Calu3 (cell line): ENCODE measurements around the gene ADAMTS4. TPM values are rescaled to one million over a fixed set of nuclear protein-coding genes. Genes with fewer than 3 reads are reported as not detected.

Experiments
- BruUV-seq: library from RNA; stranded (reverse); fragments of 400-500 nt; replicated peaks from 2 replicates; lab custom pipeline; 2021; lab: Mats Ljungman, UMichigan
- CTCF ChIA-PET: fragments of 300-600 bp; sonication (Branson Sonifier 250); formaldehyde crosslinking; loops from one replicate; lab custom pipeline; 2022; ENCODE audit warnings: antibody characterized with exemption; lab: Charles Lee
- DNase-seq: peaks from one replicate; pipeline ENCODE4 v3.0.0; 2022
- H3K27ac Mint-ChIP-seq: one replicate; pipeline ENCODE4 v1.8.0; 2022; ENCODE audit warnings: mixed read lengths; ENCODE audit not compliant: unreplicated experiment
- H3K27me3 Mint-ChIP-seq: one replicate; pipeline ENCODE4 v1.8.0; 2022; ENCODE audit warnings: mixed read lengths; ENCODE audit not compliant: unreplicated experiment
- H3K36me3 Mint-ChIP-seq: one replicate; pipeline ENCODE4 v1.8.0; 2022; ENCODE audit warnings: mild to moderate bottlenecking, moderate library complexity, mixed read lengths; ENCODE audit not compliant: insufficient read depth, unreplicated experiment
- H3K4me1 Mint-ChIP-seq: one replicate; pipeline ENCODE4 v1.8.0; 2022; ENCODE audit warnings: mild to moderate bottlenecking, low read depth, mixed read lengths; ENCODE audit not compliant: unreplicated experiment
- H3K4me3 Mint-ChIP-seq: one replicate; pipeline ENCODE4 v1.8.0; 2022; ENCODE audit warnings: mild to moderate bottlenecking, low read depth, moderate library complexity, mixed read lengths; ENCODE audit not compliant: unreplicated experiment
- H3K9me3 Mint-ChIP-seq: one replicate; pipeline ENCODE4 v1.8.0; 2022; ENCODE audit warnings: low read depth, mixed read lengths; ENCODE audit not compliant: unreplicated experiment
- CTCF ChIP-seq: fragments of 200-600 bp; IDR thresholded peaks from one replicate; pipeline ENCODE4 v1.8.0; 2022; ENCODE audit warnings: antibody characterized with exemption; ENCODE audit not compliant: unreplicated experiment
- intact Hi-C: fragments of 100-400 bp; cut with micrococcal nuclease; formaldehyde crosslinking; loops from one replicate; pipeline ENCODE4 v1.10.0; 2022; ENCODE audit not compliant: unreplicated experiment
- total RNA-seq: library from RNA; stranded (reverse); gene quantifications from 2 replicates; pipeline ENCODE4 v1.2.3, GENCODE V29; 2022

ADAMTS4 gene
- total RNA-seq, 1 experiment from 2014 or later, result not detected

- no peak for DNase-seq
- H3K36me3 Mint-ChIP-seq, result no peaks in the 10 kb centered on the region
- no peak overlapping the region for H3K4me3 Mint-ChIP-seq
- intact Hi-C loops, result no loop called here
- H3K9me3 Mint-ChIP-seq, result no peaks in the 10 kb centered on the region
- TF ChIP-seq CTCF, result no peak
- no peak overlapping the region for H3K27ac Mint-ChIP-seq
- peaks cover 13% of the 10 kb centered on the region for H3K4me1 Mint-ChIP-seq
- peaks cover 17% of the 10 kb centered on the region for H3K27me3 Mint-ChIP-seq
- no TSS peak for BruUV-seq
- CTCF ChIA-PET, result no interaction called here
Observed at GRCh38 chr1:161189036-161189435, 9.8 kb downstream of the ADAMTS4 start.

- intact Hi-C loops, result no loop called here
- no peak for TF ChIP-seq CTCF
- no peak for DNase-seq
- no peaks in the 10 kb centered on the region for H3K9me3 Mint-ChIP-seq
- H3K4me1 Mint-ChIP-seq, result peaks cover 13% of the 10 kb centered on the region
- no peaks in the 10 kb centered on the region for H3K36me3 Mint-ChIP-seq
- H3K27ac Mint-ChIP-seq, result no peak overlapping the region
- no peak overlapping the region for H3K4me3 Mint-ChIP-seq
- CTCF ChIA-PET, result interaction anchor here (1.0 kb wide), 1 partner anchor 10 kb away, joined by 3 read pairs; the partner anchor contains the start of gene ADAMTS4
- no TSS peak for BruUV-seq
- peaks cover 17% of the 10 kb centered on the region for H3K27me3 Mint-ChIP-seq
Observed at GRCh38 chr1:161188381-161188780, 10.5 kb downstream of the ADAMTS4 start.

GRCh38 chr1:161187311-161187710 lies 11.5 kb downstream of the ADAMTS4 start:
- H3K36me3 Mint-ChIP-seq, result no peaks in the 10 kb centered on the region
- peaks cover 17% of the 10 kb centered on the region for H3K4me1 Mint-ChIP-seq
- intact Hi-C loops, result no loop called here
- H3K27me3 Mint-ChIP-seq, result peaks cover 14% of the 10 kb centered on the region
- H3K4me3 Mint-ChIP-seq, result no peak overlapping the region
- no peaks in the 10 kb centered on the region for H3K9me3 Mint-ChIP-seq
- H3K27ac Mint-ChIP-seq, result no peak overlapping the region
- TF ChIP-seq CTCF, result no peak
- BruUV-seq, result no TSS peak
- DNase-seq, result no peak
- CTCF ChIA-PET, result interaction anchor here (1.4 kb wide), 1 partner anchor 10 kb away, joined by 4 read pairs; the partner anchor contains the start of gene B4GALT3

- Mint-ChIP-seq H3K36me3 (no peaks in the 10 kb centered on the region), H3K4me3 (no peak overlapping the region), H3K27ac (no peak overlapping the region), H3K27me3 (no peaks in the 10 kb centered on the region), H3K4me1 (peaks cover 22% of the 10 kb centered on the region), H3K9me3 (no peaks in the 10 kb centered on the region)
- TF ChIP-seq CTCF, result no peak
- intact Hi-C loops, result no loop called here
- CTCF ChIA-PET, result interaction anchor here (1.4 kb wide), 1 partner anchor 8 kb away, joined by 4 read pairs; the partner anchor contains the start of gene B4GALT3
- BruUV-seq, result no TSS peak
- no peak for DNase-seq
Observed at GRCh38 chr1:161185732-161186311, 13.0 kb downstream of the ADAMTS4 start.
